GM10248 (cell line): ENCODE data around the gene MAP4K4.
A peak's percentile ranks its signal among the peaks of the same experiment; 100 is the strongest.

ENCODE experiments used
- CTCF ChIA-PET: fragments of 300-600 bp; sonication (Branson Sonifier 250); formaldehyde crosslinking; extraction: SDS; loops from one replicate; lab custom pipeline; 2021; ENCODE audit warnings: antibody characterized with exemption; lab: Yijun Ruan, JAX
- POLR2A ChIA-PET: fragments of 350-650 bp; sonication (Branson Sonifier 250); formaldehyde crosslinking; extraction: SDS; loops from one replicate; lab custom pipeline; 2020; ENCODE audit warnings: antibody characterized with exemption; lab: Yijun Ruan, JAX
- DNase-seq: peaks from one replicate; pipeline ENCODE4 v3.0.0; 2012; ENCODE audit errors: extremely low spot score
- CTCF ChIP-seq: IDR thresholded peaks from 2 replicates; pipeline ENCODE4 v1.5.1; 2012; ENCODE audit warnings: mild to moderate bottlenecking, low read depth; ENCODE audit errors: extremely low read depth, missing control alignments, control extremely low read depth

MAP4K4 gene

GRCh38 chr2:101870444-101870843 is 172.9 kb downstream of the MAP4K4 start:
- no peak for DNase-seq
- TF ChIP-seq CTCF, result no peak
- ChIA-PET POLR2A (no interaction called here), CTCF (interaction anchor here (3.9 kb wide), 1 partner anchor 13 kb away, joined by 19 read pairs; no protein-coding TSS in a partner anchor)

- POLR2A ChIA-PET, result no interaction called here
- no peak for TF ChIP-seq CTCF
- CTCF ChIA-PET, result interaction anchor here (0.6 to 3.9 kb wide), 3 partner anchors 12 to 101 kb away, joined by 3 to 19 read pairs (median 14); no protein-coding TSS in a partner anchor
- no peak for DNase-seq
Observed at GRCh38 chr2:101871480-101871879, 174.0 kb downstream of the MAP4K4 start.

- ChIA-PET CTCF (interaction anchor here (0.9 to 3.9 kb wide), 5 partner anchors 8 to 530 kb away, joined by 3 to 19 read pairs (median 5); no protein-coding TSS in a partner anchor), POLR2A (no interaction called here)
- no peak for TF ChIP-seq CTCF
- DNase-seq, result no peak
Observed at GRCh38 chr2:101872480-101872879, 175.0 kb downstream of the MAP4K4 start.

GRCh38 chr2:101873543-101873942 is 176.0 kb downstream of the MAP4K4 start:
- DNase-seq, result no peak
- POLR2A ChIA-PET, result no interaction called here
- TF ChIP-seq CTCF, result peak; percentile 19
- CTCF ChIA-PET, result interaction anchor here (0.8 to 3.9 kb wide), 8 partner anchors 9 to 531 kb away, joined by 3 to 19 read pairs (median 4); no protein-coding TSS in a partner anchor

GRCh38 chr2:101874069-101874468 is 176.6 kb downstream of the MAP4K4 start:
- no peak for DNase-seq
- POLR2A ChIA-PET, result no interaction called here
- CTCF ChIA-PET, result interaction anchor here (0.8 to 3.9 kb wide), 8 partner anchors 9 to 532 kb away, joined by 3 to 19 read pairs (median 4); no protein-coding TSS in a partner anchor
- TF ChIP-seq CTCF, result no peak

GRCh38 chr2:101879466-101879865 is 182.0 kb downstream of the MAP4K4 start:
- TF ChIP-seq CTCF, result no peak
- CTCF ChIA-PET, result interaction anchor here (0.8 to 2.6 kb wide), 5 partner anchors 49 to 461 kb away, joined by 3 to 7 read pairs (median 3); no protein-coding TSS in a partner anchor
- POLR2A ChIA-PET, result no interaction called here

GRCh38 chr2:101881131-101881530 is 183.6 kb downstream of the MAP4K4 start:
- DNase-seq, result no peak
- CTCF ChIA-PET, result interaction anchor here (1.2 to 2.6 kb wide), 2 partner anchors 359 to 462 kb away, joined by 3 to 7 read pairs; no protein-coding TSS in a partner anchor
- no peak for TF ChIP-seq CTCF
- POLR2A ChIA-PET, result no interaction called here

More at GRCh38 chr2:101879466-101879865, 182.0 kb downstream of the MAP4K4 start:
- no peak for DNase-seq
